ENCODE measurements around the gene USH2A.

USH2A gene

GRCh38 chr1:215872658-215873057 is 550.6 kb downstream of the USH2A start:
- DNase-seq (ENCODE audit: low read depth), result no peak

- DNase-seq (ENCODE audit: low read depth), result no peak
Observed at GRCh38 chr1:215868500-215868899, 554.7 kb downstream of the USH2A start.

- no peak for DNase-seq (ENCODE audit: low read depth)
Observed at GRCh38 chr1:215865060-215865459, 558.2 kb downstream of the USH2A start.

- no peak for DNase-seq (ENCODE audit: low read depth)
Observed at GRCh38 chr1:215863796-215864195, 559.5 kb downstream of the USH2A start.

- no peak for DNase-seq (ENCODE audit: low read depth)
Observed at GRCh38 chr1:215860833-215861232, 562.4 kb downstream of the USH2A start.

GRCh38 chr1:215857317-215857716 is 565.9 kb downstream of the USH2A start:
- no peak for DNase-seq (ENCODE audit: low read depth)

- no peak for DNase-seq (ENCODE audit: low read depth)
Observed at GRCh38 chr1:215845234-215845891, 577.9 kb downstream of the USH2A start.

- DNase-seq (ENCODE audit: low read depth), result no peak
Observed at GRCh38 chr1:215844777-215845176, 578.5 kb downstream of the USH2A start.

GRCh38 chr1:215844266-215844665 is 579.0 kb downstream of the USH2A start:
- no peak for DNase-seq (ENCODE audit: low read depth)

- no peak for DNase-seq (ENCODE audit: low read depth)
Observed at GRCh38 chr1:215842905-215843304, 580.3 kb downstream of the USH2A start.

GRCh38 chr1:215835951-215836350 is 587.3 kb downstream of the USH2A start:
- DNase-seq (ENCODE audit: low read depth), result no peak

GRCh38 chr1:215833941-215834729 is 589.1 kb downstream of the USH2A start:
- DNase-seq (ENCODE audit: low read depth), result no peak

- DNase-seq (ENCODE audit: low read depth), result no peak
Observed at GRCh38 chr1:215830226-215830810, 592.9 kb downstream of the USH2A start.

GRCh38 chr1:215825056-215825455 is 598.2 kb downstream of the USH2A start:
- no peak for DNase-seq (ENCODE audit: low read depth)

GRCh38 chr1:215824245-215824644 is 599.0 kb downstream of the USH2A start:
- no peak for DNase-seq (ENCODE audit: low read depth)

GRCh38 chr1:215819114-215819513 is 604.1 kb downstream of the USH2A start:
- DNase-seq (ENCODE audit: low read depth), result no peak

- DNase-seq (ENCODE audit: low read depth), result no peak
Observed at GRCh38 chr1:215807911-215808436, 615.3 kb downstream of the USH2A start.

- DNase-seq (ENCODE audit: low read depth), result no peak
Observed at GRCh38 chr1:215807218-215807617, 616.0 kb downstream of the USH2A start.

- DNase-seq (ENCODE audit: low read depth), result no peak
Observed at GRCh38 chr1:215797859-215798258, 625.4 kb downstream of the USH2A start.

GRCh38 chr1:215794156-215794555 is 629.1 kb downstream of the USH2A start:
- DNase-seq (ENCODE audit: low read depth), result no peak

- DNase-seq (ENCODE audit: low read depth), result no peak
Observed at GRCh38 chr1:215793180-215793579, 630.1 kb downstream of the USH2A start.

GRCh38 chr1:215792446-215792845 is 630.8 kb downstream of the USH2A start:
- no peak for DNase-seq (ENCODE audit: low read depth)

GRCh38 chr1:215789981-215790380 is 633.3 kb downstream of the USH2A start:
- DNase-seq (ENCODE audit: low read depth), result no peak
